SK-N-SH (cell line): ENCODE results near the gene UBN2. TPM values are rescaled to one million over a fixed set of nuclear protein-coding genes. Genes with fewer than 3 reads are reported as not detected.

Experiments
- CTCF ChIA-PET: fragments of 300-600, 350-600 bp; formaldehyde crosslinking; extraction: SDS; loops from one replicate; lab custom pipeline; 2021; lab: Yijun Ruan, JAX
- POLR2A ChIA-PET: fragments of 350-600 bp; sonication (Branson Sonifier 250); formaldehyde crosslinking; extraction: SDS; loops from one replicate; lab custom pipeline; 2020; ENCODE audit warnings: antibody characterized with exemption, inconsistent platforms; lab: Yijun Ruan, JAX
- DNase-seq: peaks from one replicate; pipeline ENCODE4 v3.0.0; 2012
- H2AFZ ChIP-seq: fragments of 200-600 bp; sonication (generic); 2 replicates; pipeline ENCODE4 v1.8.1; 2016; ENCODE audit warnings: antibody characterized with exemption, mild to moderate bottlenecking, low read depth
- H3F3A ChIP-seq: fragments of 200-600 bp; sonication (generic); replicated peaks from 2 replicates; pipeline ENCODE3; 2016; ENCODE audit warnings: antibody characterized with exemption, mild to moderate bottlenecking; ENCODE audit not compliant: insufficient read depth
- H3K27ac ChIP-seq, 2 experiments: fragments of 200-500 bp in 1 of 2; fragments of 200-600 bp in 1 of 2; sonication (Bioruptor generic) in 1 of 2; sonication (generic), shearing (Covaris generic) in 1 of 2; 2 replicates each; pipeline versions ENCODE4 v1.5.1 to v1.6.1; 2014 to 2016; ENCODE audit warnings: low read depth in 2 of 2, inconsistent platforms in 1 of 2, low read length in 1 of 2, mild to moderate bottlenecking in 1 of 2, mixed read lengths in 1 of 2
- H3K27me3 ChIP-seq: fragments of 200-600 bp; sonication (generic), shearing (Covaris generic); 2 replicates; pipeline ENCODE4 v1.6.1; 2016; ENCODE audit warnings: mixed run types; ENCODE audit not compliant: insufficient read depth
- H3K36me3 ChIP-seq, 2 experiments: fragments of 200-500 bp in 1 of 2; fragments of 200-600 bp in 1 of 2; sonication (Bioruptor generic) in 1 of 2; sonication (generic) in 1 of 2; replicated peaks in 1 of 2; 2 replicates each; pipeline versions ENCODE3 to v1.5.1; 2014 to 2016; ENCODE audit warnings: low read length in 1 of 2, mild to moderate bottlenecking in 1 of 2; ENCODE audit not compliant: insufficient read depth in 2 of 2, control insufficient read depth in 1 of 2
- H3K4me1 ChIP-seq, 2 experiments: fragments of 200-500 bp in 1 of 2; fragments of 200-600 bp in 1 of 2; sonication (Bioruptor generic) in 1 of 2; sonication (generic), shearing (Covaris generic) in 1 of 2; 2 replicates each; pipeline versions ENCODE4 v1.5.1 to v1.6.1; 2014 to 2016; ENCODE audit warnings: low read depth in 1 of 2, low read length in 1 of 2, mixed run types in 1 of 2; ENCODE audit not compliant: insufficient read depth in 2 of 2, control insufficient read depth in 1 of 2
- H3K4me2 ChIP-seq: fragments of 200-600 bp; sonication (generic), shearing (Covaris generic); 2 replicates; pipeline ENCODE4 v1.6.1; 2017; ENCODE audit warnings: mixed run types
- H3K4me3 ChIP-seq, 2 experiments: fragments of 200-500 bp in 1 of 2; fragments of 200-600 bp in 1 of 2; sonication (Bioruptor generic) in 1 of 2; sonication (generic), shearing (Covaris generic) in 1 of 2; 2 replicates each; pipeline versions ENCODE4 v1.5.1 to v1.8.1; 2014 to 2016; ENCODE audit warnings: low read depth in 2 of 2, inconsistent platforms in 1 of 2, low read length in 1 of 2, mild to moderate bottlenecking in 1 of 2, mixed read lengths in 1 of 2, moderate library complexity in 1 of 2
- H3K79me2 ChIP-seq: fragments of 200-600 bp; sonication (generic); 2 replicates; pipeline ENCODE4 v1.8.1; 2017; ENCODE audit warnings: mild to moderate bottlenecking; ENCODE audit not compliant: insufficient read depth
- H3K9ac ChIP-seq: fragments of 200-600 bp; sonication (generic); 2 replicates; pipeline ENCODE4 v1.6.1; 2017; ENCODE audit warnings: mixed run types
- H3K9me2 ChIP-seq: fragments of 200-600 bp; sonication (generic); 2 replicates; pipeline ENCODE4 v1.6.1; 2017; ENCODE audit warnings: mixed run types
- H3K9me3 ChIP-seq: fragments of 200-600 bp; sonication (generic); 2 replicates; pipeline ENCODE4 v1.6.1; 2017; ENCODE audit warnings: mixed run types, mild to moderate bottlenecking, moderate library complexity
- H4K20me1 ChIP-seq: fragments of 200-600 bp; sonication (generic); 2 replicates; pipeline ENCODE4 v1.6.1; 2017; ENCODE audit warnings: mild to moderate bottlenecking, mixed run types; ENCODE audit not compliant: insufficient read depth
- ELF1 ChIP-seq: IDR thresholded peaks from 2 replicates; pipeline ENCODE4 v1.4.0; 2012
- FOSL2 ChIP-seq: IDR thresholded peaks from 2 replicates; pipeline ENCODE4 v1.4.0; 2012; ENCODE audit warnings: low read depth, mild to moderate bottlenecking, moderate library complexity, borderline replicate concordance
- FOXJ3 ChIP-seq: sonication (generic); formaldehyde crosslinking; IDR thresholded peaks from 2 replicates; pipeline ENCODE4 v1.5.1; 2020; ENCODE audit warnings: mild to moderate bottlenecking, missing genetic modification reagents
- GABPA ChIP-seq: IDR thresholded peaks from 2 replicates; pipeline ENCODE4 v1.4.0; 2012; ENCODE audit warnings: low read depth, mild to moderate bottlenecking
- GATA2 ChIP-seq: sonication (generic); formaldehyde crosslinking; IDR thresholded peaks from 2 replicates; pipeline ENCODE4 v1.5.0; 2020; ENCODE audit warnings: mild to moderate bottlenecking, missing genetic modification reagents
- MXI1 ChIP-seq: IDR thresholded peaks from 2 replicates; pipeline ENCODE4 v1.6.1; 2012; ENCODE audit warnings: mild to moderate bottlenecking, low read depth, low read length, improper control_type of control experiment
- POLR2AphosphoS5 ChIP-seq: IDR thresholded peaks from 2 replicates; pipeline ENCODE4 v1.6.1; 2012; ENCODE audit warnings: low read depth, low read length
- RFX5 ChIP-seq: IDR thresholded peaks from 2 replicates; pipeline ENCODE4 v1.6.1; 2012; ENCODE audit warnings: mild to moderate bottlenecking, improper control_type of control experiment, low read length
- RXRA ChIP-seq: IDR thresholded peaks from 2 replicates; pipeline ENCODE4 v1.4.0; 2012; ENCODE audit warnings: low read depth, mild to moderate bottlenecking, borderline replicate concordance
- TEAD4 ChIP-seq: IDR thresholded peaks from 2 replicates; pipeline ENCODE4 v1.4.0; 2012; ENCODE audit warnings: mild to moderate bottlenecking, borderline replicate concordance; ENCODE audit not compliant: insufficient read depth
- USF2 ChIP-seq: fragments of 150-350 bp; IDR thresholded peaks from 2 replicates; pipeline ENCODE4 v1.6.1; 2017; ENCODE audit warnings: antibody characterized with exemption, low read length, low read depth, borderline replicate concordance
- ZBTB33 ChIP-seq: IDR thresholded peaks from 2 replicates; pipeline ENCODE4 v1.4.0; 2012; ENCODE audit warnings: low read depth, borderline replicate concordance
- WGBS: methylation state at CpG from one replicate; pipeline ENCODE4 v1.1.6; 2017; ENCODE audit warnings: low lambda C conversion rate; 5-methylcytosine and 5-hydroxymethylcytosine counted together
- polyA plus RNA-seq, 3 experiments: library from polyadenylated mRNA; depleted of rRNA; stranded (reverse); fragments of >200 nt; gene quantifications; 2 replicates each; pipeline ENCODE4 v1.2.3, GENCODE V29; 2012
- TF ChIP-seq, protein P1 (sequence below): IDR thresholded peaks from 2 replicates; pipeline ENCODE4; 2012

The UBN2 gene
- polyA plus RNA-seq, 1 of the 3 experiments (the other 2 are of a cell fraction): 2.0 TPM

- TF ChIP-seq ZBTB33 (no peak), POLR2AphosphoS5 (no peak)
- TF ChIP-seq, all 33 proteins: peak for 0
Measured at GRCh38 chr7:139292821-139293220, 61.8 kb downstream of the UBN2 start (continued).

DNA sequence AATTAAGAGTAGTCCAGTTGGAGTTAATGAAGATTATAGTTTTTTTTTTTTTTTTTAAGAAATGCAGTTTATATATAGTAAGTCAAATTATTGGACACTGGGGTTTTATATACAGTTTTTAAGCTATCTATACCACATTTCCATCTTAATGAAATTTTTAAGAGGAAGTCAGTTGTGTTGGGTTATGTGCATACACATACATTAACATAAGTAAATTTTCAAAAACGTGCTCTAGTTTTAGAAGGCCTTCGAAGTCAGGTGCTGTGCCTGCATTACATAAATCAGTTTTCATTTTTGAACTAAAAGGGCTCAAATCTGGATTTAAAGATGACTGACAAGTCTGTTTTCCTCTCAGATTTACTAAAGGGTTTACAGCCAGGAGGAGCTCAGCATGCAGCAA, 62.5 kb downstream of the UBN2 start:
- ChIA-PET POLR2A (no interaction called here), CTCF (no interaction called here)
- H3K79me2 ChIP-seq: no peaks in the 10 kb centered on the region; the same call in 1 of the 2 replicates
- H3K4me3 ChIP-seq: no peak overlapping the region
- TF ChIP-seq USF2: no peak
- TF ChIP-seq, protein P1, sequence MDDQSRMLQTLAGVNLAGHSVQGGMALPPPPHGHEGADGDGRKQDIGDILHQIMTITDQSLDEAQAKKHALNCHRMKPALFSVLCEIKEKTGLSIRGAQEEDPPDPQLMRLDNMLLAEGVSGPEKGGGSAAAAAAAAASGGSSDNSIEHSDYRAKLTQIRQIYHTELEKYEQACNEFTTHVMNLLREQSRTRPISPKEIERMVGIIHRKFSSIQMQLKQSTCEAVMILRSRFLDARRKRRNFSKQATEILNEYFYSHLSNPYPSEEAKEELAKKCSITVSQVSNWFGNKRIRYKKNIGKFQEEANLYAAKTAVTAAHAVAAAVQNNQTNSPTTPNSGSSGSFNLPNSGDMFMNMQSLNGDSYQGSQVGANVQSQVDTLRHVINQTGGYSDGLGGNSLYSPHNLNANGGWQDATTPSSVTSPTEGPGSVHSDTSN: no peak
- no peak for TF ChIP-seq MXI1
- TF ChIP-seq ELF1: no peak
- no peak for TF ChIP-seq RXRA
- TF ChIP-seq GATA2: no peak
- TF ChIP-seq FOXJ3 (CRISPR knock-in tag): no peak
- no peak for TF ChIP-seq RFX5
- no peak for TF ChIP-seq GABPA
- no peak for TF ChIP-seq FOSL2
- no peak for TF ChIP-seq TEAD4
- no peak for DNase-seq
- no peaks in the 10 kb centered on the region for H3K9me2 ChIP-seq
- H3K27me3 ChIP-seq: no peaks in the 10 kb centered on the region
- H4K20me1 ChIP-seq: no peaks in the 10 kb centered on the region
- H3K4me2 ChIP-seq: no peak overlapping the region
- H3K36me3 ChIP-seq: peaks cover 28 to 35% of the 10 kb centered on the region in 2 experiments
- H2AFZ ChIP-seq: no peak overlapping the region
- 95% methylated on average over 2 of the region's 2 CpGs for WGBS
- no peaks in the 10 kb centered on the region for H3K9me3 ChIP-seq
- H3K4me1 ChIP-seq: no peaks in the 10 kb centered on the region
- H3K9ac ChIP-seq: no peak overlapping the region
- no peaks in the 10 kb centered on the region for H3F3A ChIP-seq
- no peak overlapping the region for H3K27ac ChIP-seq
